Measurements from ENCODE around the gene SLC25A5.
A peak's percentile ranks its signal among the peaks of the same experiment; 100 is the strongest.
"Not testable (repeated sequence)": the region's sequence is repeated elsewhere in the genome, so short reads cannot be mapped to it uniquely, and the experiment has no call there.

The SLC25A5 gene

DNA sequence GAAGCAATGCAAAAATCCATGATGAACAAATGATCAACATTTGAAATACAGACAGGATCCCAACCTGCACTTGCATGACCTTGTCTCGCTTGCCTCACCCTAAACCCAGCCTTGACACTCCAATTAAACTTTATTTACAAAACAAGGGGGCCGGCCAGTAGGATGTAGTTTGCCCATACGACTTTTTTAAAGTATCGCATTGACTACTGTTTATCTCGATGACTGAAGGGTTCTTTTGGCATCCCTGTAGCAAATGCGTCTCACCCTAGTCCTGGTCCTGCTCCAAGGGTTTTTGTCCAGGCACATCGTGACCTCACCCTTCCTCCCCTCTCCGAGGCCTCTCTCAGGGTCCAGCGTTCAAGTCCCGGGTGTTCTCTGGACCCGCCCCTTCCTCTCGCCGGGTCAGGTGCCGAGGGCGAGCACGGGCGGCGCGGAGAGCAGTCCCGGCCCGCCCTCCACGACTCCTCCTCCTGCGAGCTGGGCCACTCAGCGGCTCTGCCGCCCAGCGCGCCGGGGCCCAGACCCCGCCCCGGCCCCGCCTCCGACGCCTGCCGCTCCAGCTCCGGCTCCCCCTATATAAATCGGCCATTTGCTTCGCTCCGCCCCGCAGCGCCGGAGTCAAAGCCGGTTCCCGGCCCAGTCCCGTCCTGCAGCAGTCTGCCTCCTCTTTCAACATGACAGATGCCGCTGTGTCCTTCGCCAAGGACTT, at the start of gene SLC25A5:
TSS of gene SLC25A5 (plus strand) at position 603 of the 709 bp plus-strand sequence. CDS start at position 675, 72 bp downstream.
- peak; percentile 55 to 75 (median 69) for DNase-seq (ENCODE audit: low read depth in 3 of 3)

DNA sequence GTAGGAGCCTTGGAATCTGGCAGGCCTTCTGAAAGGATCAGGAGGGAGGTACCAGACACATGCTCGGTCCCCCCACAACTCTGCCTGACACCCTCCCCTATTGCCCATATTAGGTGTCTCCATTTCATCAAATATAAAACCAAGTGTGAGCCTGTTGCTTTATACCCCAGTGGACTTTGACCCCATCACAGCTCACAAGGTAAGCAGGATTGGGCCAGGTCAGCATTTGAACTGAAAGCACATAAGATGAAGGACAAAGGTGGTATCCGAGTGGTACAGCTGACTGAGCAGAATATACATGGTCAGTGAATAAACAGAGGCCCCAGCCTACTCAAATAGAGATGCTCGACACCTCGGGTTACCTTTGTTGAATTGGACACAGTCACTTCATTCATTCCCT, 49.1 kb upstream of the SLC25A5 start:
- DNase-seq (ENCODE audit: low read depth in 3 of 3): no peak

DNA sequence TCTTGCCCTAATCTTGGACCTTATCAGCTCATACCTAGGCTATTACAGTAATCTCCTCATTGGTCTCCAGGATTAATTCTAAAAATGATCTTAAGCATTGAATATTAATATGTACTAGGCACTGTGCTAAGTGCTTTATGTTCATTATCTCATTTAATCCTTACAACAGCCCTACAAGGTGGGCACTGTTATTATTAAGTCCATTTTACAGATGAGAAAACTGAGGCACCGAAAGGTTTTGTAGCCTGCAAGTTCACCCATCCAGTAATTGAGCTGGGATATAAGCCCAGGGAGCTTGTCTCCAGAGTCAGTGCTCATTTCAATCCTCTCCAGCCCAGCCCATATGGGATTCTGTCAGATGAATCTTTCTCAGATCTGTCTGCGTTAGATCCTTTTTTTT, 48.3 kb upstream of the SLC25A5 start:
- DNase-seq (ENCODE audit: low read depth in 3 of 3): no peak

DNA sequence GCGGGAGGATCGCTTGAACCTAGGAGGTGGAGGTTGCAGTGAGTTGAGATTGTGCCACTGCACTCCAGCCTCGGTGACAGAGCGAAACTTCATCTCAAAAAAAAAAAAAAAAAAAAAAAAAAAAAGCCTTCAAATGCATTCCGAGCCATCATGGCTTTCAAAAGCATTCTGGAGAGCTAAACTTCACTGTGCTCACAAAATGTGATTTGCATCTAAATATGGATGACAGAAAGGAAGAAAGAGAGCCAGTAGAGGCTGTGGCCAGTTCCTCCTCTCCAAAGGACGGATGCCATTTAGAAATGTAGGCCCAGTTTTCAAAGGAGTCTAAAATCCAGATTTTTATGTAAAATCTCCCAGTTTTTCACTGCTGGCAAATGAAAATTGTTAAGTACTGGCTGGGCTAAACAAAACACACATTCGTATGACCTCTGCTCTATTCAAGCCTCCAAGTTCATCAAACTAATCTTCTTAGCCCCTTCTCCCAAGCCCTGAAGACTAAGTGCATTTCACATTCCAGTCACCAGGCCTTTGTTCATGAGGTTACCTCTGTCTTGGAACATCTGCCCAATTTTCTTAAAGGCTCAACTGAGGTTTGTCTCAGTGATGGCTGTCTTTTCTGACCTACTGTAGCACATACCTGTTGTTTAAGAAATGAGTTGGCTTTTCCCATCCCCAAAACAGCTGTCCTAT, 47.1 kb upstream of the SLC25A5 start:
- no peak for DNase-seq (ENCODE audit: low read depth in 3 of 3)

DNA sequence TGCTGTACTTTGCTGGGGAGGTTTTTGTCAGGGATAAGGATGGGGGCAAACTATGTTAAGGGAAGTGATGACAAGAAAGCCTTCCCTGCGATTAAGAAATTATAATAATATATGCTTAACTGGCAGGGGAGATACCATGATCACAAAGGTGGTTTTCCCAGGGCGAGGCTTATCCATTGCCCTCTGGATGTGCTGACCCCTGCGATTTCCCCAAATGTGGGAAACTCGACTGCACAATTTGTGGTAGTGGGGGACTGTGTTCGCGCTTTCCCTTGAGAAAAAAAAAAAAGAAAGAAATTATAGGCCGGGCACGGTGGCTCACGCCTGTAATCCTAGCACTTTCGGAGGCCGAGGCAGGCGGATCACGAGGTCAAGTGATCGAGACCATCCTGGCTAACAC, 44.6 kb upstream of the SLC25A5 start:
- DNase-seq (ENCODE audit: low read depth in 3 of 3): no peak

DNA sequence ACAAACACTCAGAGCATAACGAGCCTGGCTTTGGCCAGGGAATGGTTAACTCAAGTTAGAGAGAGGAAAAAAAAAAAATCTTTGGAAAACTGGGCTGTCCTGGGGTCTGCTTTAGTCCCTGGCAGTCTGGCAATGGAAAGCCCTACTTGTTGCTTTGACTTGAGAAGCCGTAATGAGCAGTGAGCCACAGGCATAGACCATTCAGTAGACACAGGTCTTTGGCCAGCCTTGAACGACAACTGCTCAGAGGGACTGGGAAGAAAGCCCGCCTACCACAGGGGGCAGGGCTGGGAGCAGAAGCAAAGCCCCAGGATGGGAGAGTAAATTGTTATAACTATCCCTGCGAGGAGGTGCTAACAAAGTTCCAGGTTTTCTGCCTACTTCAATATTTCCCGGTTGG, 43.2 kb upstream of the SLC25A5 start:
- no peak for DNase-seq (ENCODE audit: low read depth in 3 of 3)

DNA sequence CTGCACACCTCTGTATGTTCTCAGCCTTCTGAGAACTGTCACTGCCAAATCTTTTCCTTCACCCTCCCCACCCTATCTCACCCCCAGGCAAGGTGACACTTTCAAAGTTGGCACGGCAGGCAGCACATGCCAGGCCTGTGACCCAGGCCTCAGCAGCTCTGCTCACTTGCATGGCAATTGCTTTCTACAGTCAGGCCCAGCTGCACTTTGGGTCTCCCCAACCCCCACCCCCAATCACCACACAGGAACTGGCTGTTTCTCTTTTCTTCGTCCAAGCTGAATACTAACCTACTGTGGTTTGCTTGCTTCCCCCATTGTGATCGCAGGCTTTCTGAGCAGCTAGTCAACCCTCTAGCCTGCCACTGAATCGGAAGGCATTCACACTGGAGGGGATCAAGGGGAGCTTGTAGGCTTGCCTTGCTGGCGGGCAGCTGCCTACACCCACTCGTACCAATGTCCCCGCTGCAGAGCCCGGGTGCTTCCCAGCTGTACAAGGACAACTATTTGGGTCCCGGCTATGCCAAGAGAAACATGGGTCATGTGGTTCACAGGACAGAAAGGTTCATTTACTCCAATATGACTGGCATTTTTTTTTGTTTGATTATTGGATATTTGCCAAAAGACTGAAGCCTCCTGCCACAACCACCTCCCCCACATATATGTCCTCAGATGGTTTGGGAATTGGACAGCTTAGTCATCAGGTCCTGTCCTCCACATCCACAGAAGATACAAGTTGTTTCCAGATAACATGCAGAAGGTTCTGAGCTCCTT, 41.0 kb upstream of the SLC25A5 start:
- no peak for DNase-seq (ENCODE audit: low read depth in 3 of 3)

DNA sequence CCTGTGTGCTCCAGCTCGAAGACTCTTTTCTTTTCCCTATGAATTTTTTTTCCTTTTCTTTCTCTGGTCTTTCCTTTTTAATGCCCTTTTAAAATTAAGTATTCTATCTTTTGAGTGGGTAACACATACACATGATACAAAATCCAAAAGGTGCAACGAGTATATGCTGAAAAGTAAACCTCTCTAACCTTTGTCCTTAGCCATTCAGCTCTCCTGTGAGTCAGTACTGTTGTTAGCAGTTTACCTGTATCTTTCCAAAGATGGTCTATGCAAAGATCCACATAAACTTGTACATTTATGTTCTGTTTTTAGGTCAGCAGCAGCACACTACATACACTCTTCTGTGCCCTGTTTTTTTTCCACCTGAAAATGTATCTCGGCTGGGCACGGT, 40.5 kb upstream of the SLC25A5 start:
- DNase-seq (ENCODE audit: low read depth in 3 of 3): no peak

DNA sequence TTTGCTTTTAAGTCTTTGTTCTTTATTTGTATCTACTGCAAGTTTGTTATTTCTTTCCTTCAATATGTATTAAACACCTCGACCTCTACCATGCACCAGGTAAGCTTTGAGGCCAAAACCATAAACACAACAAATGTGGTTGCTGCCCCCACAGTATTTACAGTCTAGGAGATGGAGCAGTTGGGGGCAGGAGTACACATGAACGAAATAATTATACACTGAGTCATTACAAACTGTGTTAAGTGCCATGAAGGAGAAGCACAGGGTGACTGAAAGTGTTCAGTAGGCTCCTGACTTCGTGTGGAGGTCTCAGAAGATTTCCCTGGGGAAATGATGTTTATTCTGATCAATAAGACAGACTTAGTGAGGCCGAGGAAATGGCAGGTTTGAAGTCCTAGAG, 38.8 kb upstream of the SLC25A5 start:
- DNase-seq (ENCODE audit: low read depth in 3 of 3): no peak

DNA sequence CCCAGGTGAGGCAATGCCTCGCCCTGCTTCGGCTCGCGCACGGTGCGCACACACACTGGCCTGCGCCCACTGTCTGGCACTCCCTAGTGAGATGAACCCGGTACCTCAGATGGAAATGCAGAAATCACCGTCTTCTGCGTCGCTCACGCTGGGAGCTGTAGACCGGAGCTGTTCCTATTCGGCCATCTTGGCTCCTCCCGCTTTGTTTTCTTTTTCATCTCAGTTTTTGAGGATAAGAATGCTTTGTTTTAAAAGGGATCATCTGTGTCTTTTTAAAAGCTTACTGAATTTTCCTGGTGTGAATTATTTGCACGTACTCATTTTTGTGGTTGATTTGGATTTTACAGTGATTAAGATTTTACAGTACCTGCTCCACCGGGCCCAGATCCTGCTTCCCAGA, 26.9 kb upstream of the SLC25A5 start:
- DNase-seq (ENCODE audit: low read depth in 3 of 3): not testable (repeated sequence)

DNA sequence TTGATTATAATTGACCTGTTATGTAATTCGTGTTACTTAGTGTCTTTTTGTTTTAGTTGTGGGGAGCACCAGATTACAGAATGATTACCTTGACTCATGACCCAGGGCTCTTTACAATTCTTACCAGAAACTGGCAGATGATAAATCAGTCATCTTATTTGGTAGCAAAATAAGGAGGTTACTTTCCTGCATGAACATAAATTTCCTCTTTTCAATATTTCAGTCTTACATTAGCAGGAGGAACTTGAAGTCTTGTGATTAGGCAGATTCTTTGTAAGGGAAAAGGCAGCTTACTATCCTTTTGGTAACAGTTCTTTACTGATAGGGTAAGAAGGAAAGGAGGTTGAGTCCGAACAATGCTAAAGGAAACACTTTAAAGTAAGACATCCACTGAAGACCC, 26.0 kb upstream of the SLC25A5 start:
- no peak for DNase-seq (ENCODE audit: low read depth in 3 of 3)

DNA sequence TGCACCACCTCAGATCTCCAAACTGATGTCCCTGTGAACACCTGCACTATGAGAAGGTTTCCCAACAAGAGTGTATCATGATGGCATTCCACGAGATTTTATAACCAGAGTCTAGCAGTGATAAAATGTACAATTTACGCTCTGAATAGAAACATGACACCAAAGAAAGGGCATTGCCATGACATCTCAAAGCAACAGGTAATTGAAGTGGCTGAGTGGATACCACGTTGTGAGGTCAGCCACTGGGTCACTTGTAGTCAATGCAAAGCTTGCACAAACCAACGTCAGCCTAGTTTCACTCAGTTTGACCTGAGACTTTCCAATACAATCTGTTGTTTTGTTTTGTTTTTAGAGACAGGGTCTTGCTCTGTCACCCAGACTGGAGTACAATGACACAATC, 15.0 kb upstream of the SLC25A5 start:
- DNase-seq (ENCODE audit: low read depth in 3 of 3): no peak

DNA sequence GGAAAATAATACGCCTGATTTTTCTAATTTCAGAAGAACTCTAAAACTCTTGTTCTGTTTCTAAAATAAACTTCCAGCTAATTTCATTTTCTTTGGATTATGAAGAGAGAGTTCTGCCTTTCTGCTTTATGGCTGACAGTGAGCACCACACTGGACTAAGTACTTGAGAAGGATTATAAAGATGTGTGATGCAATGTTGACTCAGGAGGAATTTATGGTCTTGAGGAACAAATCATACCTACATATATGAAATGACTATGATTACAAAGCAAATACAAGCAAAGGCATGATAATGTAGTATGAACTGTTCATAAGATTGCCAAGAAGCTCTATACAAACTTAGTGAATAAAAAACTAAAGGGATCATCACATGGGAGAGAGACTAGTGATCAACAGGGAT, 13.0 kb upstream of the SLC25A5 start:
- DNase-seq (ENCODE audit: low read depth in 3 of 3): no peak

DNA sequence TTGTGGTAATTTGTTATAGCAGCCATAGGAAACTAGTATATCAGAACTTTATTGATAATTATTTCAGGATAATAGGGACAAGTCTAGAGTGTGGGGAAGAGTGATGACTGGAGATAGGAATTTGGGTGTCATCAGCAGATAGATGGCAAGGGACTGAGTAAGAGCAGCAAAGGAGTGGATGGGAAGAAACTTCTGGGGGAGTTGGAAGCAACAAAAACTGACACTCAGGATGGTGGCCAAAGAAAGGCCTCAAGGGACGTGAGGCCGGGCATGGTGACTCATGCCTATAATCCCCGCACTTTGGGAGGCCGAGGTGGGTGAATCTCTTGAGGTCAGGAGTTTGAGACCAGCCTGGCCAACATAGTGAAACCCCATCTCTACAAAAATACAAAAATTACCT, 9.1 kb upstream of the SLC25A5 start:
- no peak for DNase-seq (ENCODE audit: low read depth in 3 of 3)

DNA sequence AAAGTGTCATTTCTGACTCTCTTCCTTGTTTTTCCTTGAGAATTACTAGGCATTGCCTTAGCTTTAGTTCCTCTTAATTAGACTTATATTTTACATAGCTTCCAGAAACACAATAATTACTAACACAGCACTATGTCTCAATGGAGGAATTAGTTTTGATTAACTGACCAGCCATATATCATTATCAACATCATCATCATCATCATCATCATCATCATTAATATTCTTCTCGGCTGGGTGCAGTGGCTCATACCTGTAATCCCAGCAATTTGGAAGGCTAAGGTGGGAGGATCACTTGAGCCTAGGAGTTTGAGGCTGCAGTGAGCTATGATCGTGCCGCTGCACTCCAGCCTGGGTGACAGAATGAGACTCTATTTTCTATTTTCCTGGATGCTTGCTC, 2.7 kb upstream of the SLC25A5 start:
- DNase-seq (ENCODE audit: low read depth in 3 of 3): no peak

DNA sequence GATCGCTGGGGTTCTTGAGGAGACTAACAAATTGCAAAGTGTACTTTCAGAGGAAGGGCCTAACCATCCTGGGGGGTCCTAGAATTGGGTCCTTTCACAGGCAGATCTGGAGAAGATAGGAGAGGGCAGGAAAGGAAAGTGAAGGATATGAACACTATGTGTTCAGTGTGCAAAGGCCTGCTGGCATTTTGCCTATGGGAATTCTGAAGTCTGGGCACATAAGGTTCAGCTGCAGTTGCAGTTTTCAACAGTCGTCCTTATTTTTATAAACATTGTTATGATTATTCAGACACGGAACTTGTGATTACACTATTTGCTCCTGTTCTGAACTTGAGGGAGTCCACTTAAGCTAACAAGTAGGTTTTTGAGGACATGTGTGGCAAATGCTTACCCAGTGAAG, 1.3 kb upstream of the SLC25A5 start:
- no peak for DNase-seq (ENCODE audit: low read depth in 3 of 3)

DNA sequence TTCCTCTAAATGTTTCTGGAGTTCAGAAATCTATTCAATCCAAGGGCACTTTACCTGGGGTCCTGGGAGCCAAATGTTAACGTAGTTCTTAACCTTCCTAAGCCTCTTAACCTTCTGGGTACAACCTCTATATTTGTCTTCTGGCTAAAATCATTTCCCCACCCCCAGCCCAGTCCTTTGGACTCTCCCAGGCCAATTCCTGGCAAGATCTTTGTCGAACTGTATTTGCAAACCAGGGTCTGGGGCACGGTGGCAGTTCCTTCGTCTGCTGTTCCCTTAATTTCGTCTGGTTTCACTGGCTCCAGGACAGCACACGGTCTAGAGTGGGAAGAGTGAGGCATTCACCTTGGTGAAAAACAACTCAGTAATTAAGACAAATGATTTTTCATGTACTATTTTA, 811 bp upstream of the SLC25A5 start:
- no peak for DNase-seq (ENCODE audit: low read depth in 3 of 3)

DNA sequence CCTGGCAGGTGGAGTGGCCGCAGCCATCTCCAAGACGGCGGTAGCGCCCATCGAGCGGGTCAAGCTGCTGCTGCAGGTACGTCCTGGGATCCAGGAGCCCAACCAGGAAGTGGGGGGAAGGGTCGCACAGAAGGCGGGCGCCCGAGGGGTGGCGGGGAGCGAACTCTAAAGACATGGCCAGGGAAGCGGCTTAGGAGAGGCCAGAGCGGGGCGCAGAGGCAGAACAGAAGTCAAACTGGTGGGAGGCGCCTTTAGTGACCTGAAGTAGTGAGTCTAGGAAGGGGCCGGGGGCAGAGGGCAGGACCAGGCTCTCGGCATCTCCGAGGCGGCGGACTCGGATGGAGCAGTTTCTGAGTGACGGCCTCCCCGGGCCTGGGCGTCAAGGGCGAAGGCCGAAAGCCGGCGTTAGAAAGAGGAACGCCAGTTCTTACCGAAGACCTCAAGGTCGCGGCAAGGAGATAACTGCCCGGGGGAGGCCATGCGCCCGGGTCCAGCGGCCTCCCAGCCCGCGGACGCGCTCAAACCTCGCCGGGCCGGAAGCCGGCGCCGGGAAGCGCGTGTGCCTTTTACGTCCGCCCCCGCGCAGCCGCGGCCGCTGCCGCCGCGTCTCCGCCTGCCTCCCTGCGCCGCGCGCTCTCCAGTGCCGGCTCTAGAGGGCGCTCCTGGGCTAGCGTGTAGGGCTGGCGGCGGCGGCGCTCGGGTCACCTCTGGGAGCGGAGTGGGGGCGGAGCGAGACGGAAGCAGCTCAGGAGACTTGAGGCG, 488 bp downstream of the SLC25A5 start:
- peak; percentile 78 to 79 (median 79) for DNase-seq (ENCODE audit: low read depth in 3 of 3)

DNA sequence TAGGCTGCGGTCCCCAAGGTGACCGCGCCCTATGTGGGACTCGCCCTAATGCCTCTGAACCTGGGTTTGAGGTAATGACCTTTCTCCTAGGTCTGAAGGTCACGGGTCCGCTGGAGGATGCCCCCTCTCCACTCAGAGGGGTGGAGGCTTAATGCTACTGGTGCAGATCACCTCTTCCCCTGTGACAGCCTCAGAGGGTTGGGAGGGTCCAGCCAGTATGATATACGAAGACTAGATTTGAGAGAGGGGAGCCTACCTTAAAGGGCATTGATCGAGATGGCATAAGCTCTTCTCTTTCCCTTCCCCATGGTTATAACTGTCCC, 1.0 kb downstream of the SLC25A5 start:
- no peak for DNase-seq (ENCODE audit: low read depth in 3 of 3)

DNA sequence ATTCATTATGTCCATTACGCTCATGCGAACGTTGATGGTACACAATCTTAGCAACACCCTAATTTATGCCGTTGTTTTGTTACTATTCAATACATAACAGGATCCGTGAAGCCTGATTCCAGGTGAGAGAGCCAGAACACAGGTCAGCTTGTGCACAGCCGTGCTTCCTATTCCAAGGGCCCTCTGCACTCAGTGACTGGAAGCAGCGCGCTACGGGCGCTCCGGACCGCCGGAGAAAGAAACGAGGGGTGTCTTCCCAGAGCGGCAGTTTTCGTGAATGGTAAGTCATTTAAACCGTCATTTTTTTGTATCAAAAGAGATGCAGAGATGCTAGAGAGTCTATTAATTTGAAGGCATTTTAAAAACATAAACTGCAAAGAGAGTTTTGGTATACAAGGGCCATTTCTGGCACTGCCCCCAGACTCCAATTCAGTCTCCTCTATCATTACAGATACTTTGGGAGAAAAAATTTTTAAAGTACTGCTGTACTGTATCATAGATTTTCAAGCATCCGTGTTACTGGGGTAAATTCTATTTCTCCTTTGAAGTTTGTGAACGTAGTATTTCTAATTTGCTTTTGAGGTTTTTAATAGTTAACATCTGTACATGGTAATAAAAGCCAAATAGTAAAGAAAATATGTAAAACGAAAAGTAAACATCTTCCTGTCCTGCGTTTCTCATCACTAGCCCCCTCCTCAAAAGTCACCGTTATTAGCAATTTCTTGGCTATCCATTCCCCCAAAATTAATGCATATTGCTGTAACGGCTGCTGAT, 6.6 kb downstream of the SLC25A5 start:
- DNase-seq (ENCODE audit: low read depth in 3 of 3): no peak

DNA sequence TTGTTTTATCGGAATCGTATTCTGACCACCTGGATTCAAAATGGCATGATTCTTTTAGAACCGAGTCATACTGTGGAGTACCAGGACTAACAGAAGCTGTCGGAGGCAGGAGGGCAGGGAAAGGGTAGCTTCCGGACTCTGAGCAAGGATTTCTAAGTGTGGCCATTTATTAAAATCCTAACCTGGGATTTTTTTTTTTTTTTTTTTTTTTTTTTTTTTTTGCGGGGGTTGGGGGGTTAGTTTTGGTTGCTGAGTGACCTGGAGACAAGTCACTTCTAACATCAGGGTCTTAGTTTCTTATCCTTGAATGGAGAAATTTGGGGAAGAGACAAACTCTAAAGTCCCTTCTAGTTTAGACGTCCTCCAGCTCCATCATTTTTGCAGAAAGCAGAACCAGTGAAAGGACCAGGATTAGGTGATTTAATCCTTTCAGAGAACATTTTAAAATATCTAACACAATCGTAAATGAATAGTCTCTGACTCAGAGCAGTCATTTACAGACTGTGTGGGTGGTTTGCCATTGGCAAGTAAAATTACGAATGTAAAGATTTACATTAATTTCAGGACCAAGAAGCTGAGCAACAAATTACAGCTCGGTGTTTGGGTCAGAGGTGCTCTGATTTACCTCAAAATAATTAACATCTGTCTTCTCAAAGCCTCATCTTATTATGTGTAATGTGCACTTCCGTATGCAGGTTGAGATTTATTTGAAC, 7.3 kb downstream of the SLC25A5 start:
- no peak for DNase-seq (ENCODE audit: low read depth in 3 of 3)

All from stimulated activated CD4-positive, alpha-beta T cell treated with anti-CD3 and anti-CD28 coated beads, TNF-alpha, amount 100 ng/mL, for 48 hours (primary cell).